Measurements from ENCODE around the gene BRD4. TPM values are rescaled to one million over a fixed set of nuclear protein-coding genes. Genes with fewer than 3 reads are reported as not detected.

Gene BRD4
- total and polyA plus RNA-seq, 2 donors from 2014 or later = 14.3 to 107 TPM

- DNase-seq = no peak
- intact Hi-C loops (cut with DNase I) = no loop called here
These were observed 10.6 kb downstream of the BRD4 start for GRCh38 chr19:15321739-15322138.

DNA sequence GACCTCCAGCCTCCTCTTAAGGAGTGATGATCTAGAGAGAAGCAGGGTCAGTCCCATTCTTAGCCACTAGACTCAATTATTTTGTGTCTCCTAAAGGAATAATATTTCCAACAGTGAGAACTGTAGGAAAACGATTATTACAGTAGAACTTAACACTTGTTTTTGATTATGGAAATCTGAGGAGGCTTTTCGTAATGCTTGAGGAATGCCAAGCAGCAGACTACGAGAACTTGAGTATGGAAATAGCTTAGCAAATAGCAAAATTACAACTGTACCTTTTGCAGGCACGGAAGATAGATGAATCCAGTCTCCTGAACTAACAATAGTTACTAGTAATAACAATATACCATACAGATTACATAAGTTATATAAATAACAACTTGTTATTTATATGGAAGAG is 12.2 kb downstream of the BRD4 start:
- Histone ChIP-seq H3K4me3 (ENCODE audit: low read length in 3 of 3) (no peak overlapping the region), H3K36me3 (ENCODE audit: control insufficient read depth in 2 of 3, insufficient read depth in 3 of 3, low read length in 3 of 3) (no peaks in the 10 kb centered on the region), H3K9ac (ENCODE audit: low read length in 3 of 3) (no peak overlapping the region), H3K27ac (ENCODE audit: low read depth in 2 of 2, low read length in 2 of 2) (no peak overlapping the region), H3K9me3 (ENCODE audit: control insufficient read depth in 2 of 3, insufficient read depth in 1 of 3, low read length in 3 of 3) (no peaks in the 10 kb centered on the region), H3K27me3 (ENCODE audit: control insufficient read depth, insufficient read depth, low read length) (no peaks in the 10 kb centered on the region), H3K4me1 (ENCODE audit: control insufficient read depth in 2 of 3, insufficient read depth in 2 of 3, low read depth in 1 of 3, low read length in 3 of 3) (peaks cover 6 to 60% (median 56%) of the 10 kb centered on the region in 3 donors)
- intact Hi-C loops (cut with DNase I) = no loop called here
- TF ChIP-seq, protein P1, sequence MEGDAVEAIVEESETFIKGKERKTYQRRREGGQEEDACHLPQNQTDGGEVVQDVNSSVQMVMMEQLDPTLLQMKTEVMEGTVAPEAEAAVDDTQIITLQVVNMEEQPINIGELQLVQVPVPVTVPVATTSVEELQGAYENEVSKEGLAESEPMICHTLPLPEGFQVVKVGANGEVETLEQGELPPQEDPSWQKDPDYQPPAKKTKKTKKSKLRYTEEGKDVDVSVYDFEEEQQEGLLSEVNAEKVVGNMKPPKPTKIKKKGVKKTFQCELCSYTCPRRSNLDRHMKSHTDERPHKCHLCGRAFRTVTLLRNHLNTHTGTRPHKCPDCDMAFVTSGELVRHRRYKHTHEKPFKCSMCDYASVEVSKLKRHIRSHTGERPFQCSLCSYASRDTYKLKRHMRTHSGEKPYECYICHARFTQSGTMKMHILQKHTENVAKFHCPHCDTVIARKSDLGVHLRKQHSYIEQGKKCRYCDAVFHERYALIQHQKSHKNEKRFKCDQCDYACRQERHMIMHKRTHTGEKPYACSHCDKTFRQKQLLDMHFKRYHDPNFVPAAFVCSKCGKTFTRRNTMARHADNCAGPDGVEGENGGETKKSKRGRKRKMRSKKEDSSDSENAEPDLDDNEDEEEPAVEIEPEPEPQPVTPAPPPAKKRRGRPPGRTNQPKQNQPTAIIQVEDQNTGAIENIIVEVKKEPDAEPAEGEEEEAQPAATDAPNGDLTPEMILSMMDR (IDR thresholded peaks at IDR 0.05; ENCODE audit: borderline replicate concordance, extremely low read depth, insufficient read depth) = no peak
- FAIRE-seq = no peak
- no peak for DNase-seq

More at GRCh38 chr19:15321739-15322138, 10.6 kb downstream of the BRD4 start:
- TF ChIP-seq, protein P1 (IDR thresholded peaks at IDR 0.05; ENCODE audit: borderline replicate concordance, extremely low read depth, insufficient read depth) = no peak
- peak overlapping the region in 1 of 3 donors; percentile 15 for H3K4me3 ChIP-seq (ENCODE audit: low read length in 3 of 3)
- H3K36me3 ChIP-seq (ENCODE audit: control insufficient read depth in 2 of 3, insufficient read depth in 3 of 3, low read length in 3 of 3) = no peaks in the 10 kb centered on the region
- H3K27me3 ChIP-seq (ENCODE audit: control insufficient read depth, insufficient read depth, low read length) = no peaks in the 10 kb centered on the region
- H3K4me1 ChIP-seq (ENCODE audit: control insufficient read depth in 2 of 3, insufficient read depth in 2 of 3, low read depth in 1 of 3, low read length in 3 of 3) = peaks cover 4 to 60% (median 57%) of the 10 kb centered on the region in 3 donors
- H3K27ac ChIP-seq (ENCODE audit: low read depth in 2 of 2, low read length in 2 of 2) = peak overlapping the region; percentile 0
- H3K9me3 ChIP-seq (ENCODE audit: control insufficient read depth in 2 of 3, insufficient read depth in 1 of 3, low read length in 3 of 3) = no peaks in the 10 kb centered on the region
- no peak for FAIRE-seq
- H3K9ac ChIP-seq (ENCODE audit: low read length in 3 of 3) = no peak overlapping the region

DNA sequence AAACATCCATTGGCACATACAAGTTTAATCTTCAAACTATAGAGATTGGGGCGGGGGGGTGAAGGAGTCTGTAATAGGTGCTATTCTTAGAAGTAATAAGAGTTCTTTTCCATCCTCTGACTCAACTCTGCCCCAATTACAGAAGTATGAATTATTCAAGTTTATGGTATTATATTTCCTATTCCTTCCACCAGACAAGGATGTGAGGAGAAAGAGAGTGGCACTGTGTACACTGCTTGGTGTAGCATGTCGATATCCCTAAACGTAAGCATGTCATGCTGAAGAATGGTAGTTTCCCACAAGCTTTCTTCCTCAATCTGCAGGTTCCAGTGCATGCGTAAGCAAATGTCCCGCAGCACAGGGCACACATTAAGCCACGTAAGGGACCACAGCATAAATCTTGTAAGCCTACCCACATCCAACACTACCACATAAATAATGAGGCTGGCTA is 14.1 kb downstream of the BRD4 start:
- intact Hi-C loops (cut with DNase I) = no loop called here
- peaks cover 6 to 58% (median 53%) of the 10 kb centered on the region in 3 donors for H3K4me1 ChIP-seq (ENCODE audit: control insufficient read depth in 2 of 3, insufficient read depth in 2 of 3, low read depth in 1 of 3, low read length in 3 of 3)
- H3K9ac ChIP-seq (ENCODE audit: low read length in 3 of 3) = no peak overlapping the region
- no peak for DNase-seq
- H3K36me3 ChIP-seq (ENCODE audit: control insufficient read depth in 2 of 3, insufficient read depth in 3 of 3, low read length in 3 of 3) = no peaks in the 10 kb centered on the region
- peak overlapping the region; percentile 47 to 57 for H3K27ac ChIP-seq (ENCODE audit: low read depth in 2 of 2, low read length in 2 of 2)
- no peak for FAIRE-seq
- TF ChIP-seq, protein P1 (IDR thresholded peaks at IDR 0.05; ENCODE audit: borderline replicate concordance, extremely low read depth, insufficient read depth) = no peak
- no peaks in the 10 kb centered on the region for H3K27me3 ChIP-seq (ENCODE audit: control insufficient read depth, insufficient read depth, low read length)
- no peaks in the 10 kb centered on the region for H3K9me3 ChIP-seq (ENCODE audit: control insufficient read depth in 2 of 3, insufficient read depth in 1 of 3, low read length in 3 of 3)
- H3K4me3 ChIP-seq (ENCODE audit: low read length in 3 of 3) = peak overlapping the region in 1 of 3 donors; percentile 10

Data from kidney (tissue), 14 donors.